Osteoblast (primary cell): ENCODE results near the gene MEAK7. TPM values are rescaled to one million over a fixed set of nuclear protein-coding genes. Genes with fewer than 3 reads are reported as not detected.

Source experiments
- DNase-seq: peaks from one replicate; pipeline ENCODE4 v3.0.0; 2011; ENCODE audit warnings: low spot score, mixed read lengths; ENCODE audit not compliant: insufficient read length; ENCODE audit errors: missing footprints
- H2AFZ ChIP-seq: 2 replicates; pipeline ENCODE4 v1.6.0; 2011; ENCODE audit warnings: mild to moderate bottlenecking, low read length
- H3K27ac ChIP-seq: 2 replicates; pipeline ENCODE4 v1.5.1; 2011; ENCODE audit warnings: mild to moderate bottlenecking, low read depth, low read length, moderate library complexity
- H3K27me3 ChIP-seq: 2 replicates; pipeline ENCODE4 v1.6.0; 2012; ENCODE audit warnings: mild to moderate bottlenecking, control low read depth, inconsistent platforms, low read length, moderate library complexity; ENCODE audit not compliant: insufficient read depth
- H3K36me3 ChIP-seq: 2 replicates; pipeline ENCODE4 v1.5.1; 2011; ENCODE audit warnings: mild to moderate bottlenecking, low read length, control low read depth, moderate library complexity; ENCODE audit not compliant: insufficient read depth
- H3K4me1 ChIP-seq: 2 replicates; pipeline ENCODE4 v1.5.1; 2011; ENCODE audit warnings: mild to moderate bottlenecking, low read length, control low read depth, moderate library complexity; ENCODE audit not compliant: insufficient read depth
- H3K4me2 ChIP-seq: 2 replicates; pipeline ENCODE4 v1.6.0; 2011; ENCODE audit warnings: mild to moderate bottlenecking, low read length; ENCODE audit not compliant: insufficient read depth
- H3K4me3 ChIP-seq: fragments of 200-600 bp; sonication (generic); 3 replicates; pipeline ENCODE4 v1.5.1; 2012; ENCODE audit warnings: mild to moderate bottlenecking, low read length, inconsistent platforms; ENCODE audit not compliant: insufficient read depth
- H3K79me2 ChIP-seq: 2 replicates; pipeline ENCODE4 v1.6.0; 2012; ENCODE audit warnings: mild to moderate bottlenecking, low read length, control low read depth, inconsistent platforms; ENCODE audit not compliant: insufficient read depth
- H3K9me3 ChIP-seq: 2 replicates; pipeline ENCODE4 v1.5.1; 2011; ENCODE audit warnings: low read depth, low read length, control low read depth
- H4K20me1 ChIP-seq: 2 replicates; pipeline ENCODE4 v1.6.0; 2012; ENCODE audit warnings: mild to moderate bottlenecking, low read length, control low read depth; ENCODE audit not compliant: insufficient read depth
- CTCF ChIP-seq: IDR thresholded peaks from 2 replicates; pipeline ENCODE4 v1.5.1; 2011; ENCODE audit warnings: mild to moderate bottlenecking, low read depth, low read length, moderate library complexity; ENCODE audit errors: extremely low read depth
- total RNA-seq: library from RNA; depleted of rRNA; stranded (reverse); fragments of >200 nt; gene quantifications from 2 replicates; pipeline ENCODE4 v1.2.3, GENCODE V29; 2012

Gene MEAK7
- total RNA-seq, 1 donor = 24.2 TPM

- no peaks in the 10 kb centered on the region for H3K27me3 ChIP-seq
- peaks cover 32% of the 10 kb centered on the region for H3K4me1 ChIP-seq
- no peak overlapping the region for H2AFZ ChIP-seq
- H3K4me2 ChIP-seq = no peak overlapping the region
- no peak for DNase-seq
- H3K36me3 ChIP-seq = no peaks in the 10 kb centered on the region
- H3K79me2 ChIP-seq = peaks cover 10% of the 10 kb centered on the region
- H3K9me3 ChIP-seq = no peaks in the 10 kb centered on the region
- H3K4me3 ChIP-seq = no peak overlapping the region
- H3K27ac ChIP-seq = no peak overlapping the region
- H4K20me1 ChIP-seq = no peaks in the 10 kb centered on the region
- TF ChIP-seq CTCF = no peak
These were observed 4.0 kb upstream of the MEAK7 start for GRCh38 chr16:84508502-84508901.

DNA sequence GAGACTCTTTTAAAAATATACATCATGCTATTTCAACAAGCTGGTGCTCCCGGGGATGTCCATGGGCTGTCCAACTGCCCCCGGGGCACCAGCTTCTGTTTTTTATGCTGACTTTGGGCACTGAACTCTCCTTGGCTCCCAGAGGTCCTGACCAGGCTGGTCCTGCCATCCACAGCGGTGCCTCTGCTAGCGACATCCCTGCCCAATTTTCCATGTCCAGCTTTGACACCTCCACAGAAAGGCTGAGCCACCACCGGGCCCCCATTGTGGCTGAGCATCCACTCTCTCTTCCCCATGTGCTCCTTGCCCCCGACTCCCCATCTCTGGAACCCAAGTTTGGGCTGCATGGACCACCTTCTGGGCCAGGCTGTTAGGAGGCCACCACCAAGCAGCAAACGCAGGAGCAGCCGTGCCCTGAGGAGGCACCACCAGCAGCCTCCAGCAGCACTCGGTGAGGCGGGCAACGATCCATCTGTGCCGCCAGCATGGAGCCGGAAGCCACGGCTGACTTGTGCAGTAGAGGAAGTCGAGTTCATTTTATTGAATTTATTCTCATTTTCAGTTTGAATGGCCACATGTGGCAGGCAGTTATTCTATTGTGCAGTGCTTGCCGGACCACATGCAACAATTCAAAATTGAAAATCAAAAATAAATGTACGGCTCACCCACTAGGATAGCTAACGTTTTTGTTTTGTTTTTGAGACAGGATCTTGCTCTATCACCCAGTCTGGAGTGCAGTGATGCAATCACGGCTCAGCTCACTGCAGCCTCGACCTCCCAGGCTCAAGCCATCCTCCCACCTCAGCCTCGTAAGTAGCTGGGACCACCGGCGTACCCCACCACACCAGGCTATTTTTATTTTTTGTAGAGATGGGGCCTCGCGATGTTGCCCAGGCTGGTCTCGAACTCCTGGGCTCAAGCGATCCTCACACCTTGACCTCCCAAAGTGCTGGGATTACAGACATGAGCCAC lies 2.8 kb upstream of the MEAK7 start:
- Histone ChIP-seq H3K27ac (no peak overlapping the region), H3K27me3 (no peaks in the 10 kb centered on the region), H3K79me2 (peaks cover 21% of the 10 kb centered on the region), H3K4me2 (no peak overlapping the region), H4K20me1 (no peaks in the 10 kb centered on the region), H3K4me3 (no peak overlapping the region), H3K36me3 (peaks cover 2% of the 10 kb centered on the region), H3K4me1 (peaks cover 34% of the 10 kb centered on the region), H2AFZ (no peak overlapping the region), H3K9me3 (no peaks in the 10 kb centered on the region)
- no peak for TF ChIP-seq CTCF
- no peak for DNase-seq

GRCh38 chr16:84505249-84506187 lies 1.1 kb upstream of the MEAK7 start:
- no peak for TF ChIP-seq CTCF
- Histone ChIP-seq H4K20me1 (peaks cover 3% of the 10 kb centered on the region), H3K27me3 (no peaks in the 10 kb centered on the region), H3K27ac (peak overlapping the region; percentile 76), H3K4me1 (peaks cover 32% of the 10 kb centered on the region), H3K4me3 (peak overlapping the region; percentile 97), H3K9me3 (no peaks in the 10 kb centered on the region), H3K79me2 (peaks cover 35% of the 10 kb centered on the region), H3K4me2 (peak overlapping the region; percentile 83), H3K36me3 (peaks cover 10% of the 10 kb centered on the region), H2AFZ (peak overlapping the region; percentile 83)
- no peak for DNase-seq
